K562 (cell line): ENCODE results near the gene CACNA1I. TPM values are rescaled to one million over a fixed set of nuclear protein-coding genes. Genes with fewer than 3 reads are reported as not detected.

Source experiments
- ATAC-seq: fragments of 200-7000 bp; cut with Tn5 transposase; 3 replicates; pipeline ENCODE4 v1.9.1; 2020; ENCODE audit warnings: moderate library complexity
- BruUV-seq: library from RNA; stranded (reverse); fragments of 400-500 nt; replicated peaks from 2 replicates; lab custom pipeline; 2021; lab: Mats Ljungman, UMichigan
- CTCF ChIA-PET: fragments of 300-600 bp; formaldehyde crosslinking; extraction: SDS; loops from one replicate; lab custom pipeline; 2021; ENCODE audit warnings: low intra/inter-chr PET ratio; lab: Yijun Ruan, JAX
- POLR2A ChIA-PET: fragments of 300-600, 350-650 bp; sonication (Branson Sonifier 250); formaldehyde crosslinking; extraction: SDS; loops from one replicate; lab custom pipeline; 2021; ENCODE audit warnings: antibody characterized with exemption, inconsistent platforms; lab: Yijun Ruan, JAX
- DNase-seq, 4 experiments: peaks; one replicate each; pipeline versions ENCODE4 v3.0.0 to v3.0.0-alpha.2; 2011 to 2018; ENCODE audit warnings: low spot score in 3 of 4, mixed read lengths in 3 of 4; ENCODE audit errors: extremely low read depth in 1 of 4
- FAIRE-seq: peaks from 2 replicates; lab custom pipeline; 2011; peaks lifted over from hg19 to GRCh38; lab: Jason Lieb, UNC
- H2AFZ ChIP-seq: 2 replicates; pipeline ENCODE4 v1.6.0; 2011; ENCODE audit warnings: low read depth, low read length, control low read depth, inconsistent platforms
- H3K27ac ChIP-seq: fragments of 200-600 bp; 3 replicates; pipeline ENCODE4 v1.8.0; 2011; ENCODE audit warnings: low read depth, mild to moderate bottlenecking, control low read depth, inconsistent platforms, low read length, moderate library complexity, mixed read lengths; ENCODE audit errors: extremely low read depth
- H3K27me3 ChIP-seq, 2 experiments: fragments of 300-600 bp in 1 of 2; 2 replicates in 1 of 2; 3 replicates in 1 of 2; pipeline versions ENCODE4 v1.6.0 to v1.8.0; 2011; ENCODE audit warnings: inconsistent platforms in 2 of 2, low read length in 2 of 2, mild to moderate bottlenecking in 1 of 2, mixed read lengths in 1 of 2, moderate library complexity in 1 of 2; ENCODE audit not compliant: control insufficient read depth in 2 of 2, insufficient read depth in 2 of 2
- H3K36me3 ChIP-seq: fragments of 300-600 bp; 3 replicates; pipeline ENCODE4 v1.8.0; 2011; ENCODE audit warnings: mild to moderate bottlenecking, low read length, inconsistent platforms; ENCODE audit not compliant: control insufficient read depth, insufficient read depth
- H3K4me1 ChIP-seq, 2 experiments: fragments of 200-600 bp in 1 of 2; replicated peaks in 1 of 2; 2 replicates in 1 of 2; 3 replicates in 1 of 2; pipeline versions ENCODE4 v1.5.1 to v1.8.0; 2011; ENCODE audit warnings: inconsistent platforms in 2 of 2, low read length in 2 of 2, mild to moderate bottlenecking in 1 of 2, mixed read lengths in 1 of 2, moderate library complexity in 1 of 2; ENCODE audit not compliant: control insufficient read depth in 2 of 2, insufficient read depth in 2 of 2
- H3K4me2 ChIP-seq: 2 replicates; pipeline ENCODE4 v1.6.1; 2011; ENCODE audit warnings: low read length, control low read depth, inconsistent platforms, mixed read lengths; ENCODE audit not compliant: insufficient read depth
- H3K4me3 ChIP-seq: fragments of 200-600 bp; sonication (generic), shearing (Covaris generic); 2 replicates; pipeline ENCODE4 v1.5.1; 2016; ENCODE audit warnings: control low read depth, inconsistent platforms
- H3K79me2 ChIP-seq: fragments of 200-600 bp; 3 replicates; pipeline ENCODE4 v1.8.0; 2011; ENCODE audit warnings: low read length, inconsistent platforms; ENCODE audit not compliant: control insufficient read depth, insufficient read depth
- H3K9ac ChIP-seq, 2 experiments: 2 replicates each; pipeline versions ENCODE4 v1.6.0 to v1.6.1; 2011; ENCODE audit warnings: low read depth in 2 of 2, low read length in 2 of 2, control low read depth in 1 of 2, inconsistent platforms in 1 of 2, mild to moderate bottlenecking in 1 of 2, mixed read lengths in 1 of 2; ENCODE audit not compliant: insufficient read depth in 1 of 2
- H3K9me1 ChIP-seq: one replicate; pipeline ENCODE4 v1.6.0; 2011; ENCODE audit warnings: inconsistent platforms, mild to moderate bottlenecking, low read length, moderate library complexity; ENCODE audit not compliant: control insufficient read depth, insufficient read depth
- H3K9me3 ChIP-seq: replicated peaks from 2 replicates; pipeline ENCODE4 v1.5.1; 2011; ENCODE audit warnings: low read depth, low read length, inconsistent platforms; ENCODE audit not compliant: control insufficient read depth, insufficient read depth
- H4K20me1 ChIP-seq: replicated peaks from 2 replicates; pipeline ENCODE4 v1.6.1; 2011; ENCODE audit warnings: low read length, inconsistent platforms, mixed read lengths; ENCODE audit not compliant: control insufficient read depth, insufficient read depth
- CBFA2T2 ChIP-seq: fragments of 450-650 bp; conservative IDR thresholded peaks from 2 replicates; pipeline ENCODE4 v1.6.1; 2017; ENCODE audit warnings: mild to moderate bottlenecking
- ETS1 ChIP-seq: conservative IDR thresholded peaks from 2 replicates; pipeline ENCODE4 v1.6.1; 2011; ENCODE audit warnings: low read depth, mild to moderate bottlenecking, low read length; ENCODE audit not compliant: control insufficient read depth
- MEIS2 ChIP-seq: fragments of 450-650 bp; IDR thresholded peaks from 2 replicates; pipeline ENCODE4 v1.6.1; 2014; ENCODE audit warnings: mild to moderate bottlenecking; ENCODE audit not compliant: partially characterized antibody
- TOE1 ChIP-seq, 2 experiments: fragments of 450-650 bp in 1 of 2; sonication (generic) in 1 of 2; formaldehyde crosslinking in 1 of 2; IDR thresholded peaks; 2 replicates each; pipeline versions ENCODE4 v1.7.1 to v1.8.0; 2016 to 2022; ENCODE audit warnings: borderline replicate concordance in 2 of 2, mild to moderate bottlenecking in 2 of 2, antibody characterized with exemption in 1 of 2, inconsistent platforms in 1 of 2, low read depth in 1 of 2, missing genetic modification reagents in 1 of 2, moderate library complexity in 1 of 2
- USF1 ChIP-seq: sonication (generic); formaldehyde crosslinking; IDR thresholded peaks from 2 replicates; pipeline ENCODE4 v1.9.0; 2022; ENCODE audit warnings: mild to moderate bottlenecking, missing genetic modification reagents
- ZNF407 ChIP-seq: fragments of 450-650 bp; IDR thresholded peaks from 2 replicates; pipeline ENCODE4 v1.6.1; 2016; ENCODE audit warnings: low read depth
- WGBS: fragments of 100-300 bp; shearing (Covaris generic); methylation state at CpG from one replicate; pipeline ENCODE4 v1.1.6; 2016; ENCODE audit warnings: low coverage, mixed read lengths; ENCODE audit not compliant: insufficient coverage; ENCODE audit errors: missing lambda C conversion rate; 5-methylcytosine and 5-hydroxymethylcytosine counted together
- in situ Hi-C: fragments of 300-500 bp; cut with MboI; formaldehyde crosslinking; loops from 4 replicates; pipeline ENCODE4 v1.15.0; 2018; ENCODE audit warnings: inconsistent platforms, mixed read lengths
- intact Hi-C: fragments of 100-400 bp; cut with micrococcal nuclease; formaldehyde crosslinking; loops from 2 replicates; pipeline ENCODE4 v1.14.2; 2022
- polyA plus RNA-seq, 8 experiments: library from polyadenylated mRNA; depleted of rRNA in 4 of 8; stranded (reverse) in 5 of 8; unstranded in 3 of 8; fragments of >200 nt; fragmentation: Nextera tagmentation in 2 of 8; fragmentation: Illumina TruSeq in 1 of 8; extraction: Ambion mirVana in 2 of 8; extraction: Trizol in 1 of 8; gene quantifications; 2 replicates each; pipeline versions ENCODE4 v1.2.1 to v1.2.3, GENCODE V29; 2011 to 2014; ENCODE audit warnings: inconsistent platforms in 1 of 8, missing spikeins in 1 of 8
- total RNA-seq, 7 experiments: library from RNA; depleted of rRNA in 6 of 7; stranded (reverse); fragments of >200 nt in 6 of 7; fragmentation: Illumina TruSeq in 2 of 7; extraction: Trizol in 2 of 7; gene quantifications; 2 replicates each; pipeline versions ENCODE4 v1.2.1 to v1.2.3, GENCODE V29; 2011 to 2021; ENCODE audit warnings: low replicate concordance in 1 of 7
- TF ChIP-seq, protein P1 (sequence below), 2 experiments: IDR thresholded peaks in 1 of 2; conservative IDR thresholded peaks in 1 of 2; 2 replicates each; pipeline ENCODE4 v1.6.1; 2016; ENCODE audit warnings: low read depth in 2 of 2, mild to moderate bottlenecking in 1 of 2, missing compliant biosample characterization in 1 of 2, missing genetic modification characterization in 1 of 2, moderate library complexity in 1 of 2

CACNA1I gene
- total and polyA plus RNA-seq, 9 of the 15 experiments (the other 6 are each of a cell fraction or from before 2014, with no cell fraction given), result 0.01 to 0.79 (median 0.32) TPM; not detected in 1

DNA sequence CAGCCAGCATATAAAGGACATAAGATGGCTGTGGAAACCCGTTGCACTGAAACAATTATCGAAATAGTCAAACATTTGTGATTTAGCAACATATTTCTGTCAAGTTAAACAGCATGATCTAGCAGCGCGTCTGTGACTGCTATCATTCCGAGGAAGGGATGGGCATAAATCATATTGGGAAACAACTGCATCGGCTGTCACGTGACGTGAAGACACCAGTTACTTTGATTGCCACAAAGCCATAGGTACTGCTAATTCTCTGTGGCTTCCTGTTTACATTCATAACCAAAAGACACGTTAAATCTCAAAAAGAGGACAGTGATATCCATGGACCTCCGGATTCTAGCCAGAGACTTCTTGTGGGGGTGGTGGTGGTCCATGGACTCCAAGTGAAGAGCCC lies 87.8 kb downstream of the CACNA1I start:
- Histone ChIP-seq H3K4me3 (no peak overlapping the region), H3K27ac (no peak overlapping the region), H3K36me3 (no peaks in the 10 kb centered on the region), H3K9ac (no peak overlapping the region), H3K4me1 (peaks cover 14 to 53% of the 10 kb centered on the region in 2 experiments; a peak in 4 of 5 replicates), H3K9me3 (no peaks in the 10 kb centered on the region), H3K9me1 (no peaks in the 10 kb centered on the region), H3K79me2 (no peaks in the 10 kb centered on the region), H2AFZ (no peak overlapping the region), H3K27me3 (no peaks in the 10 kb centered on the region), H3K4me2 (no peak overlapping the region), H4K20me1 (no peaks in the 10 kb centered on the region)
- CTCF ChIA-PET, result no interaction called here
- no peak for ATAC-seq
- DNase-seq, result no peak
- POLR2A ChIA-PET, result no interaction called here
- no TSS peak for BruUV-seq
- intact Hi-C loops (no loop called here), in situ Hi-C loops (no loop called here)
- 7% methylated on average over 10 of the region's 10 CpGs for WGBS
- no peak for FAIRE-seq
- TF ChIP-seq MEIS2, result peak; percentile 92
- TF ChIP-seq CBFA2T2, result peak; percentile 59
- TF ChIP-seq ETS1, result no peak
- TF ChIP-seq, protein P1, sequence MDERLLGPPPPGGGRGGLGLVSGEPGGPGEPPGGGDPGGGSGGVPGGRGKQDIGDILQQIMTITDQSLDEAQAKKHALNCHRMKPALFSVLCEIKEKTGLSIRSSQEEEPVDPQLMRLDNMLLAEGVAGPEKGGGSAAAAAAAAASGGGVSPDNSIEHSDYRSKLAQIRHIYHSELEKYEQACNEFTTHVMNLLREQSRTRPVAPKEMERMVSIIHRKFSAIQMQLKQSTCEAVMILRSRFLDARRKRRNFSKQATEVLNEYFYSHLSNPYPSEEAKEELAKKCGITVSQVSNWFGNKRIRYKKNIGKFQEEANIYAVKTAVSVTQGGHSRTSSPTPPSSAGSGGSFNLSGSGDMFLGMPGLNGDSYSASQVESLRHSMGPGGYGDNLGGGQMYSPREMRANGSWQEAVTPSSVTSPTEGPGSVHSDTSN (CRISPR knock-in tag; IDR thresholded peaks at IDR 0.05; ENCODE audit: low read depth), result no peak
- TF ChIP-seq, protein P1 (tag; conservative IDR thresholded peaks at IDR 0.05; ENCODE audit: low read depth), result peak; percentile 74
- no peak for TF ChIP-seq ZNF407
- TF ChIP-seq TOE1 (IDR thresholded peaks at IDR 0.05; ENCODE audit: borderline replicate concordance), result peak; percentile 88; the same call in 1 of the 2 replicates
- no peak for TF ChIP-seq TOE1 (CRISPR knock-in tag; IDR thresholded peaks at IDR 0.05; ENCODE audit: borderline replicate concordance, low read depth)
- peak; percentile 77 for TF ChIP-seq USF1
